CD4-positive, alpha-beta T cell treated with Interleukin-6 at 100 ng/mL for 8 hours (primary cell): ENCODE results near the gene LRRC55.

ENCODE experiments used
- DNase-seq: peaks from one replicate; pipeline ENCODE4 v3.0.0-alpha.2; 2020; ENCODE audit warnings: mixed read lengths, low spot score

Gene LRRC55

DNA sequence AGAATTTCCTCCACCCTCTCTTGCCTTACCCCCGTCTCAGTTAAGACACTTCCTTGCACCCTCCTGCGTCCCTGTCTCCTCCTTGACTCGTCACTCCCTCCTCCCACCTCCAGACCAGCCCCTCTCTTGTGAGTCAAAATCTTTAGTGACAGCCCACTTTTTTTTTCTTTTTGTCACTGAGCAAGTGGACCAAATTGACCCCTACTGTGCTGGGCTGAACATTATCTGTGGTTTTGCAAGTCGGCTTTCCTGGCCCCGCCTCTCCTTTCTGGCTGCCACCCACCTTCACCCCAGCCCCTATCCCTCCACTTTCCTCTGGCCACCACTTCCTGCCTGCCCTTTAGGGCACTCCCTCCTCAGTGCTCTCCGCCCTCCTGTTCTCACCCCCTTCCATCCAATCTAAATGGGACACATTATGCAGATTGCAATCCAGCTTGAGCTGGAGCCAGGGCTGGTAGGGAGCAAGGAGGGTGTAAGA is 55.5 kb downstream of the LRRC55 start, which contains the start of gene APLNR:
APLNR (minus strand) TSS at position 47 of the 478 bp plus-strand sequence. CDS start 246 bp downstream, outside the sequence.
- no peak for DNase-seq

DNA sequence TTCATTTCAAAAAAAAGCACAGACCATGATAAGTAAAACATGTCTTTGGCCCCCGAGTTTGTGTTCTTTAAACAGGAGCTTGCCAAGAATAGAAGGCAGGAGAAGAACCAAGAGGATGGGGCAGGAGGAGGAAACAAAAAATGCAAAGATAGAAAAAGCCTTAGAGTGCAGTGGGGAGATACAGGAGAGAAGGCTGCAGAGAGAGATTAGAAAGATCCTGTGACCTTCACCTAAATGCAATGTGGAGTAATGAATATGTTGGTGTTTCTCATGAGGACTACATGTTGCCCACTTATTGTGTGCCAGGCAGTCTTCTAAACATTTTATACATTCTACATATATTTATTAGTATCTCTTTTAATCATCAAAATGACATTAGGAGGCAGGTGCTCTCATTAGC is 57.6 kb downstream of the LRRC55 start:
- no peak for DNase-seq

DNA sequence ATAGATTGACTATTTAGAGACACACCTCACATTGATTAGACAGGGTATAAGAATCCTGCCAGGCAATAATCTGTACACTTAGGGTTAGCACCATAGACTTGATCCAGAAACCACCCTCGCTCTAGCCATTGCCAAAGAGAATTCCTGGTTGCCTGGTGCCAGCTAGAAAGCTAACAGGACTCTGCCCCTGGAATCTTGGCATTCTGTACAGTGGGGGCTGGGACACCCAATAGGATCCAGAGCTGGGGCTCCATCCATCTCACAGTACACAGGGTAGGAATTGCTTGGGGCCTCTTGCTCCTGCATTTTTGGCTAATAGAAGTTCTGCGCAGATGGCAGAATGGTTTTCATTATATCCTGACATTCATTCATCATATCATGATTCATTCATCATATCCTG is 58.3 kb downstream of the LRRC55 start:
- no peak for DNase-seq

DNA sequence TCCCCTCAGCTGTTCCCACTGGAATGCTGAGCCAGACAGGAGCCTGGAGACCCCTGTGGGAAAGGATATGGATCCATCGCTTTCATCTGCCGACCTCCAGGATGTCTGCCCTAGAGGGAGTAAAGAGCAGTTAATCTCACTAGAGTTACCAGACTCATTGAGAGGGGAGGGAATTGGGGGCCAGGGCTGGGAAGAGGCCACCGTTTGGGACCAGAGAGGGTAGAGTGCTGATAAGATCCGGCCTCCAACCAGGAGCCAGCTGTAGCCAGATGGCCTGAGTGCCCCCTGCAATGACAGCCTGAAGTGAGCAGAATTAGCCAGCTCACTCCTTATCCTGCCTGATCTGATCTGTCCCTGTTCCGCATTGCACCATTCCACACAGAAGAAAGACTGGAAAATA is 59.0 kb downstream of the LRRC55 start:
- no peak for DNase-seq
